Neural cell (in vitro differentiated cells): ENCODE data around the gene PTPRN2.
"Not testable (repeated sequence)": the region's sequence is repeated elsewhere in the genome, so short reads cannot be mapped to it uniquely, and the experiment has no call there.

Source experiments
- CTCF ChIP-seq: fragments of 450-650 bp; IDR thresholded peaks from 2 replicates; pipeline ENCODE4 v1.5.1; 2014; ENCODE audit warnings: antibody characterized with exemption, mild to moderate bottlenecking, moderate library complexity; ENCODE audit not compliant: poor library complexity, severe bottlenecking
- EP300 ChIP-seq: fragments of 450-650 bp; conservative IDR thresholded peaks from 2 replicates; pipeline ENCODE4 v1.6.1; 2014; ENCODE audit warnings: antibody characterized with exemption, mild to moderate bottlenecking, moderate library complexity; ENCODE audit not compliant: poor library complexity, severe bottlenecking
- MXI1 ChIP-seq: fragments of 450-650 bp; conservative IDR thresholded peaks from 2 replicates; pipeline ENCODE4 v1.6.1; 2014; ENCODE audit warnings: antibody characterized with exemption, mild to moderate bottlenecking; ENCODE audit not compliant: poor library complexity, severe bottlenecking
- POLR2AphosphoS5 ChIP-seq: IDR thresholded peaks from 2 replicates; pipeline ENCODE4 v1.6.1; 2012
- RAD21 ChIP-seq: fragments of 450-650 bp; conservative IDR thresholded peaks from 2 replicates; pipeline ENCODE4 v1.6.1; 2014; ENCODE audit warnings: antibody characterized with exemption, mild to moderate bottlenecking, moderate library complexity

GRCh38 chr7:158376146-158376838 lies 211.3 kb downstream of the PTPRN2 start:
- TF ChIP-seq POLR2AphosphoS5, CTCF, EP300, RAD21, MXI1: not testable (repeated sequence)
